Esophagus squamous epithelium (tissue), 4 donors: ENCODE measurements around the gene HECTD4.

ENCODE experiments used
- POLR2A ChIP-seq, 4 donors: fragments of 450-650 bp; IDR thresholded peaks; one replicate each; pipeline ENCODE4 v1.6.1; 2017; ENCODE audit warnings: antibody characterized with exemption in 4 of 4, mild to moderate bottlenecking in 4 of 4, moderate library complexity in 3 of 4
- TF ChIP-seq, protein P1 (sequence below), 6 experiments: fragments of 450-650 bp in 4 of 6; fragments of 200-600 bp in 2 of 6; sonication (generic) in 2 of 6; IDR thresholded peaks; one replicate each; pipeline ENCODE4 v1.5.1; 2016 to 2019; ENCODE audit warnings: antibody characterized with exemption in 6 of 6, mild to moderate bottlenecking in 4 of 6, moderate library complexity in 4 of 6

GRCh38 chr12:112159146-112159541 lies 223.1 kb downstream of the HECTD4 start:
- TF ChIP-seq, protein P1, sequence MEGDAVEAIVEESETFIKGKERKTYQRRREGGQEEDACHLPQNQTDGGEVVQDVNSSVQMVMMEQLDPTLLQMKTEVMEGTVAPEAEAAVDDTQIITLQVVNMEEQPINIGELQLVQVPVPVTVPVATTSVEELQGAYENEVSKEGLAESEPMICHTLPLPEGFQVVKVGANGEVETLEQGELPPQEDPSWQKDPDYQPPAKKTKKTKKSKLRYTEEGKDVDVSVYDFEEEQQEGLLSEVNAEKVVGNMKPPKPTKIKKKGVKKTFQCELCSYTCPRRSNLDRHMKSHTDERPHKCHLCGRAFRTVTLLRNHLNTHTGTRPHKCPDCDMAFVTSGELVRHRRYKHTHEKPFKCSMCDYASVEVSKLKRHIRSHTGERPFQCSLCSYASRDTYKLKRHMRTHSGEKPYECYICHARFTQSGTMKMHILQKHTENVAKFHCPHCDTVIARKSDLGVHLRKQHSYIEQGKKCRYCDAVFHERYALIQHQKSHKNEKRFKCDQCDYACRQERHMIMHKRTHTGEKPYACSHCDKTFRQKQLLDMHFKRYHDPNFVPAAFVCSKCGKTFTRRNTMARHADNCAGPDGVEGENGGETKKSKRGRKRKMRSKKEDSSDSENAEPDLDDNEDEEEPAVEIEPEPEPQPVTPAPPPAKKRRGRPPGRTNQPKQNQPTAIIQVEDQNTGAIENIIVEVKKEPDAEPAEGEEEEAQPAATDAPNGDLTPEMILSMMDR (IDR thresholded peaks at IDR 0.05): no peak
- TF ChIP-seq POLR2A (IDR thresholded peaks at IDR 0.05): no peak
